ENCODE results near the gene CLNK.

GRCh38 chr4:10619855-10620254, 64.7 kb downstream of the CLNK start:
- TF ChIP-seq CTCF (IDR thresholded peaks at IDR 0.05) (no peak), POLR2A (IDR thresholded peaks at IDR 0.05) (no peak)

Data from esophagus squamous epithelium (tissue), 4 donors.